ENCODE data around the gene HSPB8. TPM values are rescaled to one million over a fixed set of nuclear protein-coding genes. Genes with fewer than 3 reads are reported as not detected.

Gene HSPB8
- total and polyA plus RNA-seq, 4 donors, result 0.56 to 1.8 (median 1.1) TPM

DNA sequence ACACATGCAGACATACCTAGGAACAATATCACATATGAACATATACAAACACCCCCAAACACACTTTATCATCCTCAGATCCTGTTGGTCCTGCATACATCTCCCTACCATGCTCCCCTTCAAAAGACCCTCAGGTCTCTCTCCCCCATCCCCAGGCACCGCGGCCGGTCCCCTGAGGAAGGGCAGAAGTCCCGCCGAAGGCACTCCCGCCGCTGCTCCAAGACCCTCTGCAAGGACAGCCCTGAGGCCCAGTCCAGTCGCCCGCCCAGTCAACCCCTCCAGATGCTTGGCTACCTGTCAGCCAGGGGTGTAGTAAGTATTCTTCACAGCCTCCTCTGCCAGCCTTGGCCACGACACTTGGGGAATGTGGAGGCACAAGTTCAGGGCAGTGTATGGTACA lies 48.2 kb upstream of the HSPB8 start:
- H3K4me1 ChIP-seq (ENCODE audit: control insufficient read depth in 4 of 4, insufficient read depth in 4 of 4, low read length in 3 of 4), result no peaks in the 10 kb centered on the region
- no peak for DNase-seq (ENCODE audit: low spot score)
- no peak overlapping the region for H3K4me3 ChIP-seq (ENCODE audit: low read depth in 1 of 3, low read length in 3 of 3)
- H3K27ac ChIP-seq (ENCODE audit: low read depth in 1 of 2, low read length in 2 of 2), result no peak overlapping the region
- no peaks in the 10 kb centered on the region for H3K9me3 ChIP-seq (ENCODE audit: control insufficient read depth in 4 of 4, low read length in 3 of 4)
- no peaks in the 10 kb centered on the region for H3K36me3 ChIP-seq (ENCODE audit: control insufficient read depth in 4 of 4, insufficient read depth in 3 of 4, low read depth in 1 of 4, low read length in 3 of 4)
- no peak for TF ChIP-seq EGR1 (IDR thresholded peaks at IDR 0.05; ENCODE audit: low read depth in 2 of 2)
- no peak for TF ChIP-seq NR2F2 (IDR thresholded peaks at IDR 0.05)
- no peak for TF ChIP-seq FOXA1 (IDR thresholded peaks at IDR 0.05)
- TF ChIP-seq, protein P1, sequence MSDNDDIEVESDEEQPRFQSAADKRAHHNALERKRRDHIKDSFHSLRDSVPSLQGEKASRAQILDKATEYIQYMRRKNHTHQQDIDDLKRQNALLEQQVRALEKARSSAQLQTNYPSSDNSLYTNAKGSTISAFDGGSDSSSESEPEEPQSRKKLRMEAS (IDR thresholded peaks at IDR 0.05), result no peak
- no peak for TF ChIP-seq FOXA2 (IDR thresholded peaks at IDR 0.05)
- 89% methylated on average over 10 of the region's 10 CpGs for WGBS
- no peaks in the 10 kb centered on the region for H3K27me3 ChIP-seq (ENCODE audit: control insufficient read depth in 4 of 4, insufficient read depth in 4 of 4, low read length in 3 of 4)
- no peak overlapping the region for H3K9ac ChIP-seq (ENCODE audit: low read depth in 1 of 2, low read length in 2 of 2)

DNA sequence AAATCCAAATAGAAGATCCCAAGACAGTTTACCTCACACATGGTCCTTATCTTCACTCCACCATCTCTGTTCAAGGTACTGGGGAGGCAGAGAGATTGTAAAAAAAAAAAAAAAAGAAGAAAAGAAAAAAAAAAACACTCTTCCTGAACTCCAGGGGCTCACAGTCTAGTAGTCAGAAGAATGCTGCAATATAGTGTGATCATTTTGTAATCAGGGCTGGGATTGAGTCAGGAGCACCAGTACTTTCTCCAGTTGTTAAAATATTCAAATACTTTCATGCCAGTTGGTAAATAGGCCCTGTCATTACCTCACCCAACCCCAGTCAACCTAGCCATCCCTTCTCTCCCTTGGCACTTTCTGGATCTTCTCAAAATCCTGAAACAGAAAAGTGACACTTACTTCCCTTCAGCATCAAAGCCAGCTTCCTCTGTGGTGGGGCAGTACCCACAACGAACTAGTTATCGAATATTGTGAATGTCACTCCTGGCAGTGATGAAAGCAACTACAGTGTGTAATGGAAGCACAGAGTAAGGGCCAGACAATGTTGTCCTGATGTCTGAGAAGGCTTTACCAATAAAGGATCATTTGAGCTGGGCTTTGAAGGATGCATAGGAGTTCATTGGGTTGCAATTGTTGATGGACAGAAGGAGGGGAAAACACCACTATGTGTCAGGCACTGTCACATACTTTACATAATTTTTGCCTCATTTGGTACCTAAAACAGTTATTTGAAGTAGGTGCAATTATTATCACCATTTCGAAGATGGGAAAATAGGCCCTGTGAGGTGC lies 44.3 kb upstream of the HSPB8 start:
- no peak for DNase-seq (ENCODE audit: low spot score)
- no peaks in the 10 kb centered on the region for H3K9me3 ChIP-seq (ENCODE audit: control insufficient read depth in 4 of 4, low read length in 3 of 4)
- H3K4me3 ChIP-seq (ENCODE audit: low read depth in 1 of 3, low read length in 3 of 3), result no peak overlapping the region
- WGBS, result 87% methylated on average over 3 of the region's 3 CpGs
- no peak overlapping the region for H3K9ac ChIP-seq (ENCODE audit: low read depth in 1 of 2, low read length in 2 of 2)
- H3K27ac ChIP-seq (ENCODE audit: low read depth in 1 of 2, low read length in 2 of 2), result no peak overlapping the region
- no peaks in the 10 kb centered on the region for H3K4me1 ChIP-seq (ENCODE audit: control insufficient read depth in 4 of 4, insufficient read depth in 4 of 4, low read length in 3 of 4)
- no peaks in the 10 kb centered on the region for H3K36me3 ChIP-seq (ENCODE audit: control insufficient read depth in 4 of 4, insufficient read depth in 3 of 4, low read depth in 1 of 4, low read length in 3 of 4)
- H3K27me3 ChIP-seq (ENCODE audit: control insufficient read depth in 4 of 4, insufficient read depth in 4 of 4, low read length in 3 of 4), result no peaks in the 10 kb centered on the region
- TF ChIP-seq NR2F2 (IDR thresholded peaks at IDR 0.05) (no peak), EGR1 (IDR thresholded peaks at IDR 0.05; ENCODE audit: low read depth in 2 of 2) (no peak), GABPA (IDR thresholded peaks at IDR 0.05 in 1 of 2, conservative IDR thresholded peaks at IDR 0.05 in 1 of 2) (no peak), TAF1 (conservative IDR thresholded peaks at IDR 0.05) (no peak), RXRA (IDR thresholded peaks at IDR 0.05) (no peak), FOXA2 (IDR thresholded peaks at IDR 0.05) (no peak), SP1 (IDR thresholded peaks at IDR 0.05) (no peak), FOXA1 (IDR thresholded peaks at IDR 0.05) (no peak), HNF4G (IDR thresholded peaks at IDR 0.05) (no peak)
- TF ChIP-seq, protein P2, sequence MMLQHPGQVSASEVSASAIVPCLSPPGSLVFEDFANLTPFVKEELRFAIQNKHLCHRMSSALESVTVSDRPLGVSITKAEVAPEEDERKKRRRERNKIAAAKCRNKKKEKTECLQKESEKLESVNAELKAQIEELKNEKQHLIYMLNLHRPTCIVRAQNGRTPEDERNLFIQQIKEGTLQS (IDR thresholded peaks at IDR 0.05), result no peak
- TF ChIP-seq, protein P3, sequence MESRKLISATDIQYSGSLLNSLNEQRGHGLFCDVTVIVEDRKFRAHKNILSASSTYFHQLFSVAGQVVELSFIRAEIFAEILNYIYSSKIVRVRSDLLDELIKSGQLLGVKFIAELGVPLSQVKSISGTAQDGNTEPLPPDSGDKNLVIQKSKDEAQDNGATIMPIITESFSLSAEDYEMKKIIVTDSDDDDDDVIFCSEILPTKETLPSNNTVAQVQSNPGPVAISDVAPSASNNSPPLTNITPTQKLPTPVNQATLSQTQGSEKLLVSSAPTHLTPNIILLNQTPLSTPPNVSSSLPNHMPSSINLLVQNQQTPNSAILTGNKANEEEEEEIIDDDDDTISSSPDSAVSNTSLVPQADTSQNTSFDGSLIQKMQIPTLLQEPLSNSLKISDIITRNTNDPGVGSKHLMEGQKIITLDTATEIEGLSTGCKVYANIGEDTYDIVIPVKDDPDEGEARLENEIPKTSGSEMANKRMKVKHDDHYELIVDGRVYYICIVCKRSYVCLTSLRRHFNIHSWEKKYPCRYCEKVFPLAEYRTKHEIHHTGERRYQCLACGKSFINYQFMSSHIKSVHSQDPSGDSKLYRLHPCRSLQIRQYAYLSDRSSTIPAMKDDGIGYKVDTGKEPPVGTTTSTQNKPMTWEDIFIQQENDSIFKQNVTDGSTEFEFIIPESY (IDR thresholded peaks at IDR 0.05), result no peak

DNA sequence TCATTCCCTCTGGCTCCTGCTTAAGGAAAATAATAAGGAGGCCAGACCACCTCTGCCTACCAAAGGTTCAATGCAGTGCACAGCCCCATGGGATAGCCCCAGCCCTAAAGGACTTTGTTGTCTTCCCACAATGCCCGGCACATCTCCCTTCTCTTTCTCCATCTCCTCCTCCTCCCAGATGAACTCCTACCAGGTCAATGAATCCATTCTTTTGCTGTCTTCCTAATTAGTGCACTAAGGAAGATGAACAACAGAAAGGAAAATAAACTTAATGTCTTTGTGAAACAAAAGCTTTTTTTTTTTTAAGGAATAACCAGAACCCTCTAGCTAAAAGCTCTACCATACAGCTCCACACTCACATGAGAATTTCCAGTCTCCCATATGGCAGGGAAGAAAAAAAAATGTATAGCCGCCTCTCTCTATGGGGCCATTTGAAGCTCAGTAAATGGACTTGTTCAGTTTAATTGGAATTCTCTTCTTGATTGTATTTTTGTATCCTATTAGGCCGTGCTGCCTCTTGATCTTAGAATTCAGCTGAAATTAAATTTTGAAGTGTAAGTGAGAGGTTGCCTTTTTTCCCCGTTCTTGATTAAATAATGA lies 41.8 kb upstream of the HSPB8 start:
- TF ChIP-seq RAD21 (IDR thresholded peaks at IDR 0.05), result no peak
- TF ChIP-seq HNF4G (IDR thresholded peaks at IDR 0.05), result no peak
- no peak for TF ChIP-seq SP1 (IDR thresholded peaks at IDR 0.05)
- TF ChIP-seq, protein P1 (IDR thresholded peaks at IDR 0.05), result no peak
- TF ChIP-seq YY1 (IDR thresholded peaks at IDR 0.05), result no peak
- no peak for TF ChIP-seq JUND (IDR thresholded peaks at IDR 0.05)
- TF ChIP-seq GABPA (IDR thresholded peaks at IDR 0.05 in 1 of 2, conservative IDR thresholded peaks at IDR 0.05 in 1 of 2), result no peak
- no peak for TF ChIP-seq TAF1 (conservative IDR thresholded peaks at IDR 0.05)
- TF ChIP-seq, protein P4, sequence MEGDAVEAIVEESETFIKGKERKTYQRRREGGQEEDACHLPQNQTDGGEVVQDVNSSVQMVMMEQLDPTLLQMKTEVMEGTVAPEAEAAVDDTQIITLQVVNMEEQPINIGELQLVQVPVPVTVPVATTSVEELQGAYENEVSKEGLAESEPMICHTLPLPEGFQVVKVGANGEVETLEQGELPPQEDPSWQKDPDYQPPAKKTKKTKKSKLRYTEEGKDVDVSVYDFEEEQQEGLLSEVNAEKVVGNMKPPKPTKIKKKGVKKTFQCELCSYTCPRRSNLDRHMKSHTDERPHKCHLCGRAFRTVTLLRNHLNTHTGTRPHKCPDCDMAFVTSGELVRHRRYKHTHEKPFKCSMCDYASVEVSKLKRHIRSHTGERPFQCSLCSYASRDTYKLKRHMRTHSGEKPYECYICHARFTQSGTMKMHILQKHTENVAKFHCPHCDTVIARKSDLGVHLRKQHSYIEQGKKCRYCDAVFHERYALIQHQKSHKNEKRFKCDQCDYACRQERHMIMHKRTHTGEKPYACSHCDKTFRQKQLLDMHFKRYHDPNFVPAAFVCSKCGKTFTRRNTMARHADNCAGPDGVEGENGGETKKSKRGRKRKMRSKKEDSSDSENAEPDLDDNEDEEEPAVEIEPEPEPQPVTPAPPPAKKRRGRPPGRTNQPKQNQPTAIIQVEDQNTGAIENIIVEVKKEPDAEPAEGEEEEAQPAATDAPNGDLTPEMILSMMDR (IDR thresholded peaks at IDR 0.05; ENCODE audit: low read depth, low read length, missing input control), result no peak
- TF ChIP-seq, protein P2 (IDR thresholded peaks at IDR 0.05), result no peak
- TF ChIP-seq, protein P3 (IDR thresholded peaks at IDR 0.05), result no peak
- no peak for TF ChIP-seq FOXA1 (IDR thresholded peaks at IDR 0.05)
- peaks cover 0 to 4% (median 0%) of the 10 kb centered on the region in 4 donors for H3K27me3 ChIP-seq (ENCODE audit: control insufficient read depth in 4 of 4, insufficient read depth in 4 of 4, low read length in 3 of 4)
- no peaks in the 10 kb centered on the region for H3K9me3 ChIP-seq (ENCODE audit: control insufficient read depth in 4 of 4, low read length in 3 of 4)
- no peak overlapping the region for H3K4me3 ChIP-seq (ENCODE audit: low read depth in 1 of 3, low read length in 3 of 3)
- no peaks in the 10 kb centered on the region for H3K36me3 ChIP-seq (ENCODE audit: control insufficient read depth in 4 of 4, insufficient read depth in 3 of 4, low read depth in 1 of 4, low read length in 3 of 4)
- H3K9ac ChIP-seq (ENCODE audit: low read depth in 1 of 2, low read length in 2 of 2), result no peak overlapping the region
- H3K4me1 ChIP-seq (ENCODE audit: control insufficient read depth in 4 of 4, insufficient read depth in 4 of 4, low read length in 3 of 4), result no peaks in the 10 kb centered on the region
- no peak overlapping the region for H3K27ac ChIP-seq (ENCODE audit: low read depth in 1 of 2, low read length in 2 of 2)
- no peak for DNase-seq (ENCODE audit: low spot score)
- WGBS, result 77% methylated on average over 4 of the region's 4 CpGs

All from liver (tissue), 9 donors.